HG03342 (cell line): Measurements from ENCODE around the gene LMAN1L.

ENCODE experiments used
- ATAC-seq: cut with Tn5 transposase; IDR thresholded peaks from one replicate; pipeline ENCODE4 v1.9.1; 2021; ENCODE audit warnings: mild to moderate bottlenecking, moderate library complexity; ENCODE audit not compliant: unreplicated experiment

Gene LMAN1L

GRCh38 chr15:74833376-74834107 is 20.9 kb downstream of the LMAN1L start:
- ATAC-seq, result no peak

- ATAC-seq, result no peak
These were observed 22.7 kb downstream of the LMAN1L start for GRCh38 chr15:74835312-74835823.

GRCh38 chr15:74836846-74837245 is 24.2 kb downstream of the LMAN1L start:
- ATAC-seq, result no peak

- no peak for ATAC-seq
These were observed 25.0 kb downstream of the LMAN1L start for GRCh38 chr15:74837482-74838136.

GRCh38 chr15:74838137-74838516 is 25.5 kb downstream of the LMAN1L start:
- ATAC-seq, result no peak

- ATAC-seq, result no peak
These were observed 26.3 kb downstream of the LMAN1L start for GRCh38 chr15:74838746-74839525.

- no peak for ATAC-seq
These were observed 27.1 kb downstream of the LMAN1L start for GRCh38 chr15:74839526-74840395.

- ATAC-seq, result no peak
These were observed 28.5 kb downstream of the LMAN1L start for GRCh38 chr15:74840851-74841775.

- no peak for ATAC-seq
These were observed 29.3 kb downstream of the LMAN1L start for GRCh38 chr15:74841891-74842373.

GRCh38 chr15:74842581-74843444 is 30.2 kb downstream of the LMAN1L start, which contains the start of gene ULK3:
Gene ULK3, minus strand, starts transcription at chr15:74843156. Its CDS starts 51 bp downstream, at chr15:74843105.
- peak; percentile 80 for ATAC-seq

- no peak for ATAC-seq
These were observed 30.8 kb downstream of the LMAN1L start for GRCh38 chr15:74843445-74843828.

GRCh38 chr15:74843891-74844299 is 31.3 kb downstream of the LMAN1L start:
- no peak for ATAC-seq

GRCh38 chr15:74844319-74845207 is 31.9 kb downstream of the LMAN1L start:
- ATAC-seq, result no peak

- ATAC-seq, result no peak
These were observed 32.6 kb downstream of the LMAN1L start for GRCh38 chr15:74845208-74845568.

- no peak for ATAC-seq
These were observed 32.9 kb downstream of the LMAN1L start for GRCh38 chr15:74845581-74845980.

- ATAC-seq, result no peak
These were observed 34.8 kb downstream of the LMAN1L start for GRCh38 chr15:74847432-74847831.

- no peak for ATAC-seq
These were observed 37.8 kb downstream of the LMAN1L start for GRCh38 chr15:74850393-74850792.
